Cardiac fibroblast (primary cell): Measurements from ENCODE around the gene ARHGEF1.

ENCODE experiments used
- DNase-seq, 2 donors: peaks; one replicate each; pipeline versions ENCODE4 v3.0.0 to v3.0.0-alpha.2; 2010; ENCODE audit warnings: low read depth in 2 of 2
- H3K4me3 ChIP-seq, 2 donors: replicated peaks in 1 of 2; 1 replicate in 1 of 2; 2 replicates in 1 of 2; pipeline ENCODE4 v1.5.1; 2011; ENCODE audit warnings: low read depth in 2 of 2, low read length in 2 of 2, mild to moderate bottlenecking in 2 of 2, moderate library complexity in 1 of 2
- TF ChIP-seq, protein P1 (sequence below): IDR thresholded peaks from one replicate; pipeline ENCODE4 v1.5.1; 2011; ENCODE audit warnings: low read depth, mild to moderate bottlenecking, low read length, inconsistent platforms

Gene ARHGEF1

DNA sequence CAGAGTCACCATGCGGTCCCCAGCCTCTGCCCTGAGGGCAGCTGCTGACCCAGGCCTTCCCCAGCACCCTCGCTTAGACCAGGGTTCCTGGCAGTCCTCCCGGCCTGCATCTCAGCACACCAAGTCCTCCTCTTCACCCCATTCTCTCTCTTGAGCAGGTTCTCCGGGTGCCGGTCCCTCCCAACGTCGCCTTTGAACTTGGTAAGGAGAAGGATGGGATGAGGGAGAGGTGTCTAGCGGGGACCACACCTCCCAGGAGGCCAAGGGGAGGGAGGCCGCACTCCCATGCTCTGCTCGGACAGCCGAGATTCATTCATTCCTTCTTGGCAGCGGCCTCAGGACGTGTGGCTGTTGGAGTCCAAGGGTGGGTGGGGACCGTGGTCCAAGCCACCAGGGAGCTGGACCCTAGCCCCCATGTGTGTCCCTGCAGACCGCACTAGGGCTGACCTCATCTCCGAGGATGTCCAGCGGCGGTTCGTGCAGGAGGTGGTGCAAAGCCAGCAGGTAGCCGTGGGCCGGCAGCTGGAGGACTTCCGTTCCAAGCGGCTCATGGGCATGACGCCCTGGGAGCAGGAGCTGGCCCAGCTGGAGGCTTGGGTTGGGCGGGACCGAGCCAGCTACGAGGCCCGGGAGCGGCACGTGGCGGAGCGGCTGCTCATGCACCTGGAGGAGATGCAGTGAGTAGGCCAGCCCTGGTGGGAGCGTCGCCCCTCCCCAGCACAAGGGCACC, 9.4 kb downstream of the ARHGEF1 start:
- no peak overlapping the region for H3K4me3 ChIP-seq
- TF ChIP-seq, protein P1, sequence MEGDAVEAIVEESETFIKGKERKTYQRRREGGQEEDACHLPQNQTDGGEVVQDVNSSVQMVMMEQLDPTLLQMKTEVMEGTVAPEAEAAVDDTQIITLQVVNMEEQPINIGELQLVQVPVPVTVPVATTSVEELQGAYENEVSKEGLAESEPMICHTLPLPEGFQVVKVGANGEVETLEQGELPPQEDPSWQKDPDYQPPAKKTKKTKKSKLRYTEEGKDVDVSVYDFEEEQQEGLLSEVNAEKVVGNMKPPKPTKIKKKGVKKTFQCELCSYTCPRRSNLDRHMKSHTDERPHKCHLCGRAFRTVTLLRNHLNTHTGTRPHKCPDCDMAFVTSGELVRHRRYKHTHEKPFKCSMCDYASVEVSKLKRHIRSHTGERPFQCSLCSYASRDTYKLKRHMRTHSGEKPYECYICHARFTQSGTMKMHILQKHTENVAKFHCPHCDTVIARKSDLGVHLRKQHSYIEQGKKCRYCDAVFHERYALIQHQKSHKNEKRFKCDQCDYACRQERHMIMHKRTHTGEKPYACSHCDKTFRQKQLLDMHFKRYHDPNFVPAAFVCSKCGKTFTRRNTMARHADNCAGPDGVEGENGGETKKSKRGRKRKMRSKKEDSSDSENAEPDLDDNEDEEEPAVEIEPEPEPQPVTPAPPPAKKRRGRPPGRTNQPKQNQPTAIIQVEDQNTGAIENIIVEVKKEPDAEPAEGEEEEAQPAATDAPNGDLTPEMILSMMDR, result no peak
- no peak for DNase-seq

DNA sequence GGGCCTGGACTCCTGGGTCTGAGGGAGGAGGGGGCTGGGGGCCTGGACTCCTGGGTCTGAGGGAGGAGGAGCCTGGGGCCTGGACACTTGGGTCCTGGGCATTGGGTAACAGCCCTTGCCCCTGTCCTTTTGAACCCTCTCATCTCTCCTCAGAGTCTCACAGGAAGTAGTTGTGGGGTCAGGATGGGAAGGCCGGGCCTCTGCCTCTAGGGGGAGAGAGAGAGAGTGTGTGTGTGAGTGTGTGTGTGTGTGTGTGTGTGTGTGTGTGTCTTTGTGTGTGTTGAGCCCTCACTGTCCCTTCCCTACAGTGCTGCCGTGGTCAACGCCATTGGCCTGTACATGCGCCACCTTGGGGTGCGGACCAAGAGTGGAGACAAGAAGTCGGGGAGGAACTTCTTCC, 10.9 kb downstream of the ARHGEF1 start:
- H3K4me3 ChIP-seq, result no peak overlapping the region
- peak; percentile 32 to 42 for DNase-seq
- TF ChIP-seq, protein P1, result peak; percentile 4

DNA sequence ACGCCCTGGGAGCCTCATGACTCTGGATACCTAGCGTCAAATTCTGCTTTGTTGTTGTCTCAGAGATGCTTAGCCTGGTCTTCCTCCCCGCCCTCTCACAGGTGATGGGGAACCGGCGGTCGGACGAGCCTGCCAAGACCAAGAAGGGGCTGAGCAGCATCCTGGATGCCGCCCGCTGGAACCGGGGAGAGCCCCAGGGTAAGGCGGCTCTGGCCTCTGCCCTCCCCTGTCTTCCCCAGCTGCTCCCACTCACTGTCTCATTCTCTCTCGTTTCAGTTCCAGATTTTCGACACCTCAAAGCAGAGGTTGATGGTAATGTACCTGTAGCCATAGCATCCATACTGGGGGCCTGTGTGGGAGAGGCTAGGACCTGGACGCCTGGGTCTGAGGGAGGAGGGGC, 11.4 kb downstream of the ARHGEF1 start:
- DNase-seq, result no peak
- TF ChIP-seq, protein P1, result no peak
- no peak overlapping the region for H3K4me3 ChIP-seq

DNA sequence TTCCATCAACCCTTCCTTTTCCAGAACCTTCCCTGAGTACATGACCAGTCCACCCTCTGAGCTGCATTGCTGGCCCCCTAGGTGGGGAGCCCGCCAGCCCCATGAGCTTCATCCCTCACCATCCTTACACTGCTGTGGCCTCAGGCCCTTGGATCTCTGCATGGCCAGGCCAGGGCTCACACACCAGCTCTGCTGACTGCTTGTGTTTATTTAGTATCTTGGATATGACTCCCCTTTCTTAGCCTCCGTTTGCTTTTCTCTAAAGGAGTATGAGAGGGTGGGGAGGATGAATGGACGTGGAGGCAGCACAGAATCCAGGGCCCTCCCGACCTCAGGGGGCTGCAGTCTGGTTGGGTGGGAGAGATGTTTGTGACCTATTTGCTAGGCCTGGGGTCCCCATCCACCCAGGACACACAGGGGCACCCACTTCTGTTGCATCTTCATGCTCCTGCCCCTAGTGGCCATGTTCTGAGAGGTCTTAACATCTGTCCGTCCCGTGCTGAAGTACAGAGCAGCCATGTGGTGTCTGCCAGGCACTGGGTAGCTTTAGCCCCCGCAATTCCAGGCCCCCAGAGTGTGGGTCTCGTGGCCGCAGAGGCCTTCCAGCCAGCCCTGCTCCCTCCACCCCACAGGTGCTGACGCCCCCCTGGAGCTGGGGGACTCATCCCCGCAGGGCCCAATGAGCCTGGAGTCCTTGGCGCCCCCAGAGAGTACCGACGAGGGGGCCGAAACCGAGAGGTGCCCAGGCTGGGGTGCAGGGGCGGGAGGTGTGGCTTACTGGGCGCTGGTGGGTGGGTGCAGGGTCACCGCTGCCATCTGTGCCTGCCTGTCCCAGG, 13.0 kb downstream of the ARHGEF1 start:
- DNase-seq, result no peak

DNA sequence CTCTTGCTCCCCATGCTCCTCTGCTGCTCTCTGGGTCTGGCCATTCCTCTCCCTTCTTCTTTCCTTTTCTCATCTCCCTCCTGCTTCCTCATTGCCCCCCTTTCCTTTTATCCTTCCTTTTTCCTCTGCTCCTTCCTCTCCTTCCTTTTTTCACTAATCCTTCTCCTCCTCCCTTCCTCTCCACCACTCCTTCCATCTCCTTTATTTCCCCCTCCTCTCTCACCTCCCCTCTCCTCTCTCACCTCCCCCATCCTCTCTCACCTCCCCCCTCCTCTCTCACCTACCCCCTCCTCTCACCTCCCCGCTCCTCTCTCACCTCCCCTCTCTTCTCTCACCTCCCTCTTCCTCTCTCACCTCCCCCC, 13.6 kb downstream of the ARHGEF1 start:
- TF ChIP-seq, protein P1, result no peak

More for the DNA sequence above, 13.0 kb downstream of the ARHGEF1 start:
- no peak overlapping the region for H3K4me3 ChIP-seq
- TF ChIP-seq, protein P1, result peak; percentile 24

DNA sequence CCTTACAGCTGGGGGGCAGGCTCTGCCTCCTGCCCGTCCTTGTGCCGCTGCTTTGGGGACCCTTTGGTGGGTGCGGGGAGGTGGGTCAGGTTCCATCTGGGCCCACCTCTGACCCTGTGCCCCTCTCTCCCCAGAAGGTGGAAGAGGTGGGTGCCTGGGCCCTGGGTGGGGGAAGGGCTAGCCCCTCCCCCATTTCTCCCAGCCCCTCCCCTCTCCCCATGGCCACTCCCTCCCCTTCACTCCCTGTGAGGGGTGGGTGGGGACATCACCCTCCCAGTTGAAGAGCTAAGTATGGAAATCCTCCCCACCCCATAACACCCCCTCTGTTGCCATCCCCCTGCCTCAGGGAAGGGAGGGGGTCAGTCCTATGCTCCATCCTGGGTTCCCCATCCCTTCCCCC, 14.2 kb downstream of the ARHGEF1 start:
- TF ChIP-seq, protein P1, result no peak
- no peak overlapping the region for H3K4me3 ChIP-seq
- DNase-seq, result no peak

More for the DNA sequence above, 13.6 kb downstream of the ARHGEF1 start:
- no peak overlapping the region for H3K4me3 ChIP-seq
- DNase-seq, result no peak
